GM18868 (cell line): ENCODE measurements around the gene ALDH2.
A peak's percentile ranks its signal among the peaks of the same experiment; 100 is the strongest.
"Not testable (repeated sequence)": the region's sequence is repeated elsewhere in the genome, so short reads cannot be mapped to it uniquely, and the experiment has no call there.

Experiments
- ATAC-seq: cut with Tn5 transposase; IDR thresholded peaks from one replicate; pipeline ENCODE4 v1.9.1; 2021; ENCODE audit warnings: mild to moderate bottlenecking, moderate library complexity; ENCODE audit not compliant: unreplicated experiment

Gene ALDH2

DNA sequence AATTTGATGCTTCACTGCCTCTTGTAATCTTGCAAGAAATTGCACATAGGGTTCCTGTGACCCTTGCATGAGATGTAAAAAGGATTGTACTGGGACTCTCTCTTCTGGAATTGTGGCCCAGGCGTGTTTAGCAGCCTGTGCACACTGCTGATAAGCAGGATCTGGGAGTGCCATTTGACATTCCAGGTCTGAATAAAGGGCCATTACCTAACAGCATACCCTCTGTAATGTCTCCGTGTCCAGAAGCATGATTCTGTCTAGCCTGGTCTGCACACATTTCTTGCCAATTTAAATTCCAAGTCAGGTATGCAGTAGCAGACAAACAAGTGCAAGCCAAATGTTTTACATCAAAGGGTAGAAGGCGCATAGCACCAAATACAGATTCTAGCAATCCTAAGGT lies 57.2 kb downstream of the ALDH2 start:
- no peak for ATAC-seq

DNA sequence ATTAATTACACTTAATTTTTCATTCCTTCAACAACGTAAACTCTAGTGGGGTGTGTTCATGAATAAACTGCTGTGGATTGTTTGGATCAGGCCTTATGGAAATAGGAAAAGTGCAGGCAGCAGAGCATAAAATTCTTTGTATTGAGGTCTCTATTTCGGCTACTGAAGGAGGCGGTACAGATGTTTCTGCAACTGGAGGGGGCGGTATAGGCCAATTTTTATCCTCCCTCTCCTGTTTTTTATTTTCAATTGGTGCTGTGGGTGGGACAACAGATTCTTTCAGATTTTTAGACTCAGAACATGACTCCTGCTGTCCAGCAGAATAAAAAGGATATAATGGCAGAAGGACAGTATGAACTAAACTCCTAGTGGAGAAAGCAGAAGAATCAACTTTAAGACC lies 57.6 kb downstream of the ALDH2 start:
- not testable (repeated sequence) for ATAC-seq

DNA sequence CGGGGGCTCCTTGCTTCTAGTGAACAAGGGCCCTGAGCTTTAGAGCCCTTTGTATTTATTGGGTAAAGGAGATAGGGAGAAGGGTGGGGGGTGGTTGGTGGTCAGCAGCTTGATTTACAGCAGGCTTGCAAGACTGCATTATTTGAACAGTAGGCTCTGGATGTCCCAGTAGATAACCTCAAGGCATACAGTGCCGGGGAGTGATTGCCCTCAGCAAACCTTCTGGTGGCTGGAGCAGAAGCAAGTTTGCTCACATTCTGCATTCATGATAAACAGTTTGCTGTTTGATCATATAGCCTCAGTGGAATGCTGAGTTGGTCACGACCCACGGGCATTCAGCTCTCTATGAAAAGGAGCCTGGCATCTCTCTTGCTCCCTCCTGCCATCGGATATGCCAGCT lies 58.8 kb downstream of the ALDH2 start:
- no peak for ATAC-seq

DNA sequence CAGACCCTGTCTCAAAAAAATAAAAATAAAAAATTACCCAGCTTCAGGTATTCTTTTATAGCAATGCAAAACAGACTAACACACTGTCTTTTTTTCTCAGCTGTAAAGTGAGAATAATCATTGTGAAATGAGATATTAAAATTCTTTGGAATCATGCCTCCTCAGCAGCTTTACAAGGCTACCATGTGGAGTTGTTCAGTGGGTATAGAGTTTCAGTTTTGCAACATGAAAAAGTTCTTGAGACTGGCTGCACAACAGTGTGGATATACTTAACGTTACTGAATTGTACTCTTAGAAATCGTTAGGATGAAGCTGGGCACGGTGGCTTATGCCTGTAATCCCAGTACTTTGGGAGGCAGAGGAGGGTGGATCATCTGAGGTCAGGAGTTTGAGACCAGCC lies 59.6 kb downstream of the ALDH2 start:
- no peak for ATAC-seq

DNA sequence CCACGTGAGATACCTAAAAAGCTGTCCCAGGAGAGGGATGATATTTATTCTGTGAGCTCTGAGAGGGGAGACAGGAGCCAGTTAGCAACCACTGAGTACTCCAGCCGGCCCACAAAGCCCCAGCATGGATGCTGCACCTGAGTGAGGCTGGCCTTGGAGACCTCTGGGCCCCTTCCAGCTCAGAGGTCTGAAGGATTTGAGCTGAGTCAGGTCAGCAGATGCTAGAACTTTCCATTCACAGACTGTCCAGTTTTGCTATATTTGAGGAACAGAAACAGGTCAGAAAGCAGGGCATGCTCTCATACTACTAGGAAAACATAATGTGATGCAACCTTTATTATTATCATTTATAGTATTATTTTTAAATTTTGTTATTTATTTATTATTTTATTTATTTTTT lies 60.3 kb downstream of the ALDH2 start:
- no peak for ATAC-seq

DNA sequence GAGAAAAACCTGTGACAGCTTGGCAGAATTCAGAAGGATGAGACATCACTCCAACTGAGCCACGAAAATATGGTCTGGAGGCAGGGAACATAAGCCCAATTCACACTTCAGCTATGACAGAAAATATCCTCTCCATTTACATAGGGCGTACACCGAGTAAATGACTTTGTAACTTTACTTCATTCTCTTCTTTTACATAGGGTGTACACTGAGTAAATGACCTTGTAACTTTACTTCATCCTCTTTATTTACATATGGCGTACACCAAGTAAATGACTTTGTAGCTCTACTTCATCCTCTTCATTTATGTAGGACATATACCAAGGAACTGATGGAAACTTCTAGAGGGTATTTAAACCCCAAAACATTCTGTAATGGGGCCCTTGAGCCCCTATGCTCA lies 61.2 kb downstream of the ALDH2 start:
- ATAC-seq: no peak

DNA sequence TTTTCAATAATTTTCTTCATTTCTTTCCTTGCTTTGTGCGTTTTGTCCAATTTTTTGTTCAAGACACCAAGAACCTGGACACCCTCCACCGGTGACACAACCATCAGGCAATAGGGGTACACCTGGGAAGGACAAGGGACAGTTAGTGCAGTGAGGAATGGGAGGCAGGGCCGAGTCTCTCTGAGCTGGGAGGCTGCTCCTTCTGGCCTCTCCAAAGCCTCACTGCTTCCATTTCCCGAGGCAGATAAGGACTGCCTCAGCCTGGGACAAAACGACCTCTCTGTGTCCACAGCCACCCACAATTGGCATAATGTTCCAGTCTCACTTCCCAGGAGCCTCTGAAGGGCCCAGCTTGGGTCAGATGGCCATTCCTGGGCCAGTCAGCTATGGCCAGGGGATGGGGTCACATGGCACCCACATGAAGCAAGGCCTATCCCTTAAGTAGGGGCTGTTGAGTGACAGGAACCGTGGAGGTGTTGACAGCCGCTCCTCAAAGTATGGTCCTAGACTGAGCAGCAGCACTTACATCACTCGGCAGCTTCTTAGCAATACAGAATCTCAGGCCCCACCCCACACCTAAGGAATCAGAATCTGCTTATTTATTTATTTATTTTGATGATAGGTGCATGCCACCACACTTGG lies 61.7 kb downstream of the ALDH2 start:
- ATAC-seq: no peak

DNA sequence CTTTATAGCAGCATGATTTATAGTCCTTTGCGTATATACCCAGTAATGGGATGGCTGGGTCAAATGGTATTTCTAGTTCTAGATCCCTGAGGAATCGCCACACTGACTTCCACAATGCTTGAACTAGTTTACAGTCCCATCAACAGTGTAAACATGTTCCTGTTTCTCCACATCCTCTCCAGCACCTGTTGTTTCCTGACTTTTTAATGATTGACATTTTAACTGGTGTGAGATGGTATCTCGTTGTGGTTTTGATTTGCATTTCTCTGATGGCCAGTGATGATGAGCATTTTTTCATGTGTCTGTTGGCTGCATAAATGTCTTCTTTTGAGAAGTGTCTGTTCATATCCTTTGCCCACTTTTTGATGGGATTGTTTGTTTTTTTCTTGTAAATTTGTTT lies 62.9 kb downstream of the ALDH2 start:
- ATAC-seq: not testable (repeated sequence)

DNA sequence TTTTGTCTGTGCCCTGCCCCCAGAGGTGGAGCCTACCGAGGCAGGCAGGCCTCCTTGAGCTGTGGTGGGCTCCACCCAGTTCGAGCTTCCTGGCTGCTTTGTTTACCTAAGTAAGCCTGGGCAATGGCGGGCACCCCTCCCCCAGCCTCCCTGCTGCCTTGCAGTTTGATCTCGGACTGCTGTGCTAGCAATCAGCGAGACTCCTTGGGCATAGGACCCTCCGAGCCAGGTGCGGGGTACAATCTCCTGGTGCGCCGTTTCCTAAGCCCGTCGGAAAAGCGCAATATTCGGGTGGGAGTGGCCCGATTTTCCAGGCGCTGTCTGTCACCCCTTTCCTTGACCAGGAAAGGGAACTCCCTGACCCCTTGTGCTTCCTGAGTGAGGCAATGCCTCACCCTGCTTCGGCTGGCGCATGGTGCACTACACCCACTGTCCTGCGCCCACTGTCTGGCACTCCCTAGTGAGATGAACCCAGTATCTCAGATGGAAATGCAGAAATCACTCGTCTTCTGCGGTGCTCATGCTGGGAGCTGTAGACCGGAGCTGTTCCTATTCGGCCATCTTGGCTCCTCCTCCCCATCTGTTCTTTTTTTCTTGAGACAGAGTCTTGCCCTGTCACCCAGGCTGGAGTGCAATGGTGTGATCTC lies 68.1 kb downstream of the ALDH2 start:
- ATAC-seq: not testable (repeated sequence)

DNA sequence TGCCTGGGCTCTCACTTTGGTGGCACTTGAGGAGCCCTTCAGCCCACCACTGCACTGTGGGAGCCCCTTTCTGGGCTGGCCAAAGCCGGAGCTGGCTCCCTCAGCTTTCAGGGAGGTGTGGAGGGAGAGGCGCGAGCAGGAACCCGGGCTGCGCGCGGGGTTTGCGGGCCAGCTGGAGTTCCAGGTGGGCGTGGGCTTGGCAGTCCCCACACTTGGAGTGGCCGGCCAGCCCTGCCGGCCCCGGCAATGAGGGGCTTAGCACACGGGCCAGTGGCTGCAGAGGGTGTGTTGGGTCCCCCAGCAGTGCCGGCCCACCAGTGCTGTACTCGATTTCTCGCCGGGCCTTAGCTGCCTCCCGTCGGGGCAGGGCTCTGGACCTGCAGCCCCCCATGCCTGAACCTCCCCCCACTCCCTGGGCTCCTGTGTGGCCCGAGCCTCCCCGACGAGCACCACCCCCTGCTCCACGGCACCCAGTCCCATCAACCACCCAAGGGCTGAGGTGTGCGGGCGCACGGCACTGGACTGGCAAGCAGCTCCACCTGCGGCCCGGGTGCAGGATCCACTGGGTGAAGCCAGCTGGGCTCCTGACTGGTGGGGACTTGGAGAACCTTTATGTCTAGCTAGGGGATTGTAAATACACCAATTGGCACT lies 68.9 kb downstream of the ALDH2 start:
- not testable (repeated sequence) for ATAC-seq

DNA sequence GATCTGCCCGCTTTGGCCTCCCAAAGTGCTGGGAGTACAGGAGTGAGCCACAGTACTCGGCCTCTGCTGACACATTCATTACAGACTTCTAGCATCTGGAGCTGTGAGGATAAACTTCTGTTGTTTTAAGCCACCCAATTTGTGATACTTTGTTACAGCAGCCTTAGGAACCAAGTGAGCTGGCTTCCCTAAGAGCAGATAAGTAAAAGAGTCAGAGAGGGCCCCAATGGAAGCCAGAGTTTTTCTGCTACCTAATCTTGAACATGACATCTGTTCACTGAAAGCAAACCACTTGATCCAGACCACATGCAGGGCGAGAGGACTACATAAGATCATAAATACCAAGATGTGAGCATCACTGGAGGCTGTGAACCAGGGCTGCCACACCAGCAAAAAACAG lies 71.6 kb downstream of the ALDH2 start:
- no peak for ATAC-seq

DNA sequence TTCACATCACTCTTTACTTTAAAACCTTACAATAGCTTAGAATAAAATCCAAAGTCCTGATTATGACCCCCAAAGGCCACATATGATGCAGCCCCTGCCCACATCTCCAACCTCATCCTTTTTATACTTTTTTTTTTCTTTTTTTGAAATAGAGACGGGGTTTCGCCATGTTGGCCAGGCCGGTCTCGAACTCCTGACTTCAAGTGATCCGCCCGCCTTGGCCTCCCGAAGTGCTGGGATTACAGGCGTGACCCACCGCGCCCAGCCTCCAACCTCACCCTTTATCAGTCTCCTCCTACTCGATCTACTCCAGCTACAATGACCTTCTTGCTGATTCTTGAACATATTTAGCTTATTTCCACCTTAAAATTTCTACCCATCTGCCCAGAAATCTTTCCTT lies 74.1 kb downstream of the ALDH2 start:
- no peak for ATAC-seq

DNA sequence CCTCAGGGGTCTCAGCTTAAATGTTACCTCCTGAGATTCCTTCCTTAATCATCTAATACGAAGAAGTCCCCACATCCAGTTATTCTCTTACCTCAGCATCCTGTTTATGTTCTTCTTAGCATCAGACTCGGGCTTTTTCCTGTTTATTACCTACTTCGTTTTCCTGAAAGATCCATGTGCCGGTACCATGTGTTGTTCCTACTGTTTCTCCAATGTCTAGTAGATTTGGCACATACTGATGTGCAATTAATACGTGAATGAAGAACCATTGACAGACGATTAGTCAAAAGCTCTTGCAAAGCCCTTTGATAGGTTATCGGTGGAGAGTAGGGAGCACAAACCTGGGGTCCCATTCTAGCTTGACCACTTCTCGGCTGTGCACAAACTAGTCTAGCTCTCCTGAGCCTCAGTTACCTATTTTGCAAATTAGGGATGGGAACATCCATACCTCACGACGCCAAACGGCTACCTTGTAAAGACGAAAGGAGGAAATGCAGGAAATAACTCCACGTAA lies 74.6 kb downstream of the ALDH2 start:
- peak; percentile 4 for ATAC-seq

DNA sequence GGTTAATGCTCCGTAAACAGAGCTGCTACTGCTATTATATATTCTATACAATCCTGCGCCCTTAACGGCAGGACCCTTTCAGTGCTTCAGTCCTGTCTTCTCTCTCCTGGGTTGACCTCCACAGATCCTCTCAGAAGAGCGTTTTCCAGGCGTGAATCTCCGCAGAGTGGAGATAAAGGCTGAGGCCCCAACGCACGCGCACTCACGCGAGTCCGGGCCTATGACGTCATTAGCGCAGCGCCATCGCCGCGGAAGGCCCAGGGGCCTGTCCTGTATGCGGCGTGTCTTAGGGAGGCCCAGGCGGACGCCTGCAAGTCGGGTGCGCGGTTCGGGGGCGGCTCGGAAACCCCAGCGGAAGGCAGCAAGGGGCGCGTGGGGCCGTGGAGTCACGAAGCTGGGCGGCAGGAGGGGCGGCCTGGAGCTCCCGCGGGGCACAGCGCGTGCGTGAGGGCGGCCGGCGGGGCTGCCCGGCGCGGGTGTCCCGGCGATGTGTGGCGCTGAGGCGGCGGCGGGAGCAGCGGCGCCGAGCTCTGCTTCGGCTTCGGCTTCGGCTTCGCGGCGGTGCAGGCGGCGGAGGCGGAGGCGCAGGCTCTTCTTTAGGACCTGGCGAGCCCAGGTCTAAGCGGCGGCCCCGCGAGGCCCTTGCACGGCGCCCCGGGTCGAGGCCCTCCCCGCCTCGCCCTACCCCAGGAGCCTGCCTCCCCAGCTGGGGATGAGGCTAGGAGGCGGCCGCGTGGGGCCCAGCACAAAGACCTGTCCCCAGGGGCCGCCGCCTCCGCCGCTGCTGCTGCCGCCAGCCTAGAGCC lies 75.2 kb downstream of the ALDH2 start, which contains the start of gene MAPKAPK5:
Gene MAPKAPK5, plus strand, starts transcription at position 479 of the 806 bp plus-strand sequence. CDS start 506 bp downstream, outside the sequence.
- peak; percentile 74 for ATAC-seq

DNA sequence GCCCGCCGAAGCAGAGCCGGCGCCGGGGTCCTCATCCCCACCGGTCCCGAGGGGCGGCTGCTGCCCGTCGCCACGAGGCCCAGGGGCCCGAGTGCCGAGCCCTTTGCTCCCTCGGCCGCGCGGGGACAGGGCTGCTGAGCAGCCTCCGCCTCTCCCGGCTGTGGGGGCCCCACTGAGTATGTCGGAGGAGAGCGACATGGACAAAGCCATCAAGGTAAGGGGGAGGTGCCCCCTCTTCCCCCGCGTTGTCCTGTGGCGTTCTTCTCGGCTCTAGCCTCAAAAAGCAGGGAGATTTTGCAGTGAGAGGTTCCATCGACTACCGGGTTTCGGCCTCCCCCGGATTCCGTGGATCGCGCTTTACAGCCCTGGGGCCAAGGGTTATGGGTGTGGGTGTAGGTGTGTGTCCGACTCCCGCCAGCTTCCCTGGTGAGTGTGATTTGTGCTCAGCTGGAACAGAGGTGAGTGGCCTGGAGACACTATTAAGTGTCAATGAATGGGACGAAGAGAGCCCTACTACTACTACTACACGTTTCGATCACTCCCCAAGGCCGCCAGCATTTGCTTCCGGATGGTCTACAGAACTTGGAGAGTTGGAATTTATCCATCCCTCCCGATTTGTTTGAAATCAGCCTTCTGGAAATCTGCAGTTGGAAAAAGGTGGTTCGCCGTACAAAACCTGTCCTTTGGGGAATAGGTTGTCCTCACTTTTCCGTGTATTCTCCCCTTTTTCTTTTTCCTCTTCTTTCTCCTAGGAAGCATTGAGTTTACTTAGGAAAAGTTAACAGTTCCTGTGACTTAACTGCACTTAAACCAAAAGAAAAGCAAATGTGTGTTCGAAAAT lies 76.0 kb downstream of the ALDH2 start:
- peak; percentile 25 for ATAC-seq

DNA sequence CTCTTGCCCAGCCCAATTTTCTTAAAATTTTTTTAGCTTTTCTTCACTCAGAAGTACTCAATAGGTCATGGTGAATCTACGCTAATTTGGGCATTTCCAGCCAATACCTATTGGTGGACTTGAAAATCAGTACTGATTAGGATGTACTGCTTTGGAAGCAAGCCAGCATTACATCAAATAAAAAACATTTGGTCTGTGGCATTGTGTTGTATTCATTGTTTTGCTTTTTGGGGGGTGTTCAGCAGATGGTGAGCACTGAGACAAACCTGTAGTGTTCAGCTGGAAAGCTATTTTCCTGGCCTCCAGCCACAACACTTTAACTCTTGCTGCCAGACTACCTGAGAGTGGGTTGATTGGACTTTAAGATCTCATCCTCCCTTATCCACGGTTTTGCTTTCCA lies 79.3 kb downstream of the ALDH2 start:
- no peak for ATAC-seq

DNA sequence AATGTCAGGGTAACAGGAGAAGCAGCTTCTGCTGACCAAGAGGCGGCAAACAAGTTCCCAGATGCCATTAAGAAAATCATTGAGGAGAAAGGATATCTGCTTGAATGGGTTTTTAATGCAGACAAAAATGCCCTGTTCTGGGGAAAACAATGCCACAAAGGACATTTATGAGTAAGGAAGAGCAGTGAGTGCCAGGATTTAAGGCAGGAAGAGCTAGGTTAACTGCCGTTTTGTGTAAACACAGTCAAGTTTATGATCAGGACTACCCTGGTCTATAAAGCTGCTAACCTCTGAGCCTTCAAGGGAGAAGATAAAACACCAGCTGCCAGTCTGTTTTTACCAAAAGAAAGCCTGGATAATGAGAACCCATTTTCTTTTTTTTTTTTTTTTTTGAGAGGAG lies 83.8 kb downstream of the ALDH2 start:
- no peak for ATAC-seq

DNA sequence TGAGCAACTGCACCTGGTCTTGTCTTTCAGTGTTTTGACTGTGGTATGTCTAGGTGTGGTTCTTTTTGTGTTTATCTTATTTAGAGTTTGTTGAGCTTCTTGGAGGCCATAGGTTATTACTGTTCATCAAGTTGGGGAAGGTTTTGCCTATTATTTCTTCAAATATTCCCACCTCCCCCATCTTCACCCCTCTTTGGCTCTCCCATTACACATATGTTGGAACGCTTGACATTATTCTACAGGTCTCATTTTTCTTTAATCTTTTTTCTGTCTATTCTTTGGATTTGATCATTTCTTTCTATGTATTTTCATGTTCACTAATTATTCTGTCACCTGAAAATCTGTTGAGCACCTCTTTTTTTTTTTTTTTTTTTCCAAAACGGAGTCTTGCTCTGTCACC lies 91.5 kb downstream of the ALDH2 start:
- ATAC-seq: no peak

DNA sequence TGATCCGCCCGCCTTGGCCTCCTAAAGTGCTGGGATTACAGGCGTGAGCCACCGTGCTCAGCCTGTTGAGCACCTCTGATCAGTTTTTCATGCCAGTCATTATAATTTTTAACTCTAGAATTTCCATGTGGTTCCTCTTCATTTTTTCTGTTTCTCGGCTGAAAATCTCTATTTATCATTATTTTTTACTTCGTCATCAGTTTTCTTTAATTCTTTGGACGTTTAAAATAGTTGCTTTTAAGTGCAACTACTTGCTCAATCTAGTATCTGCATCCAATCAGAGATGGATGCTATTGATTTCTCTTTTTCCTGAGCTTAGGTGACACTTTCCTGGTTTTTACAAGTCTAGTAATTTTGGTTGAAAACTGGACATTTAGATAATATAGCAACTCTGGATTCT lies 92.0 kb downstream of the ALDH2 start:
- ATAC-seq: no peak

DNA sequence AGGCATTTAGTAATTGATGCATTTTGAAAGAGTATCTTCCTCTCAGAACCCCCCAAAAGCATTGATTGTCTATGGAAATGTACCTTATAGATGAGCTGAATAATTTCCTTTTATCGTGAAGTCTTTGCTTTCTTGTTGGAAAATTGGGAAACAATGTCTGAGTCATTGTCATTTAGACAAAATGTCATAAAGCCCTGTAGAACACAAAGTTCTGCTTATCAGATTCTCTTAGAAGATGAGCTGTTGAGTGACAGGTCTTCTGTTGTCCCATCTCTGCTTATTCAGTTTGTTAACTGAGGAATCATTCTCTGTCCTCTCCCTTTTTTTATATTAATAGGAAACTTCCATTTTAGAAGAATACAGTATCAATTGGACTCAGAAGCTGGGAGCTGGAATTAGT lies 98.2 kb downstream of the ALDH2 start:
- ATAC-seq: no peak
